HepG2 (cell line): ENCODE results near the gene LSM11. TPM values are rescaled to one million over a fixed set of nuclear protein-coding genes. Genes with fewer than 3 reads are reported as not detected.

Experiments
- CHD4 ChIP-seq: fragments of 200-600 bp; sonication (generic); IDR thresholded peaks from 2 replicates; pipeline ENCODE4 v1.7.0; 2017; ENCODE audit warnings: mild to moderate bottlenecking, low read length, borderline replicate concordance
- E2F1 ChIP-seq: sonication (generic); formaldehyde crosslinking; IDR thresholded peaks from 2 replicates; pipeline ENCODE4 v1.5.0; 2020; ENCODE audit warnings: missing genetic modification reagents
- FIP1L1 ChIP-seq: fragments of 200-400 bp; formaldehyde crosslinking; IDR thresholded peaks from 2 replicates; pipeline ENCODE4 v1.6.1; 2018; ENCODE audit warnings: low read depth, mild to moderate bottlenecking, low read length, moderate library complexity, borderline replicate concordance; ENCODE audit not compliant: insufficient read depth
- GMEB2 ChIP-seq: IDR thresholded peaks from 2 replicates; pipeline ENCODE4 v1.6.1; 2016; ENCODE audit warnings: missing biosample characterization, missing genetic modification reagents, low read depth
- KLF6 ChIP-seq: IDR thresholded peaks from 2 replicates; pipeline ENCODE4 v1.8.0; 2016; ENCODE audit warnings: missing biosample characterization, missing genetic modification reagents
- MAFG ChIP-seq: sonication (generic); formaldehyde crosslinking; IDR thresholded peaks from 2 replicates; pipeline ENCODE4 v1.5.1; 2020; ENCODE audit warnings: mild to moderate bottlenecking, missing genetic modification reagents
- NR3C1 ChIP-seq: sonication (generic); formaldehyde crosslinking; IDR thresholded peaks from 2 replicates; pipeline ENCODE4 v1.4.0; 2020; ENCODE audit warnings: missing genetic modification reagents
- NRL ChIP-seq: sonication (generic); formaldehyde crosslinking; IDR thresholded peaks from 2 replicates; pipeline ENCODE4 v1.5.0; 2020; ENCODE audit warnings: missing genetic modification reagents, mild to moderate bottlenecking, moderate library complexity, borderline replicate concordance
- PCBP2 ChIP-seq: fragments of 200-400 bp; formaldehyde crosslinking; optimal IDR thresholded peaks from 2 replicates; pipeline ENCODE3; 2018; ENCODE audit warnings: low read length, low read depth; ENCODE audit not compliant: poor library complexity, severe bottlenecking
- SAFB2 ChIP-seq: sonication (generic); formaldehyde crosslinking; IDR thresholded peaks from 2 replicates; pipeline ENCODE4 v1.5.1; 2020; ENCODE audit warnings: missing genetic modification reagents, low read depth, mild to moderate bottlenecking, borderline replicate concordance
- SMAD1 ChIP-seq: sonication (generic); formaldehyde crosslinking; IDR thresholded peaks from 2 replicates; pipeline ENCODE4 v1.4.0; 2020; ENCODE audit warnings: missing genetic modification reagents, low read depth, mild to moderate bottlenecking, borderline replicate concordance
- TSC22D2 ChIP-seq: sonication (generic); formaldehyde crosslinking; IDR thresholded peaks from 2 replicates; pipeline ENCODE4 v1.5.1; 2020; ENCODE audit warnings: missing genetic modification reagents, mild to moderate bottlenecking, borderline replicate concordance
- ZBTB21 ChIP-seq: sonication (generic); formaldehyde crosslinking; IDR thresholded peaks from 2 replicates; pipeline ENCODE4 v1.4.0; 2020; ENCODE audit warnings: missing genetic modification reagents
- ZBTB39 ChIP-seq: sonication (generic); formaldehyde crosslinking; IDR thresholded peaks from 2 replicates; pipeline ENCODE4 v1.5.0; 2020; ENCODE audit warnings: missing genetic modification reagents
- ZBTB42 ChIP-seq: sonication (generic); formaldehyde crosslinking; IDR thresholded peaks from 2 replicates; pipeline ENCODE4 v1.5.0; 2020; ENCODE audit warnings: mild to moderate bottlenecking, missing genetic modification reagents
- ZNF280D ChIP-seq: sonication (generic); formaldehyde crosslinking; IDR thresholded peaks from 2 replicates; pipeline ENCODE4 v1.5.1; 2020; ENCODE audit warnings: mild to moderate bottlenecking, missing genetic modification reagents
- ZNF292 ChIP-seq: sonication (generic); formaldehyde crosslinking; IDR thresholded peaks from 2 replicates; pipeline ENCODE4 v1.8.1; 2022; ENCODE audit warnings: mild to moderate bottlenecking, low read depth, missing genetic modification reagents, borderline replicate concordance
- ZNF329 ChIP-seq: sonication (generic); formaldehyde crosslinking; IDR thresholded peaks from 2 replicates; pipeline ENCODE4 v1.9.0; 2021; ENCODE audit warnings: low read depth, mild to moderate bottlenecking, missing genetic modification reagents
- ZNF550 ChIP-seq: sonication (generic); formaldehyde crosslinking; IDR thresholded peaks from 2 replicates; pipeline ENCODE4 v1.4.0; 2020; ENCODE audit warnings: mild to moderate bottlenecking, missing genetic modification reagents, borderline replicate concordance
- ZNF572 ChIP-seq: sonication (generic); formaldehyde crosslinking; IDR thresholded peaks from 2 replicates; pipeline ENCODE4 v1.5.1; 2020; ENCODE audit warnings: mild to moderate bottlenecking, missing genetic modification reagents
- ZNF776 ChIP-seq: sonication (generic); formaldehyde crosslinking; IDR thresholded peaks from 2 replicates; pipeline ENCODE4 v1.4.0; 2020; ENCODE audit warnings: mild to moderate bottlenecking, missing genetic modification reagents
- polyA plus RNA-seq, 8 experiments: library from polyadenylated mRNA; depleted of rRNA in 3 of 8; stranded (reverse) in 7 of 8; unstranded in 1 of 8; fragments of >200 nt; fragmentation: Illumina TruSeq in 4 of 8; extraction: Trizol in 4 of 8; gene quantifications; 2 replicates each; pipeline versions ENCODE4 v1.2.1 to v1.2.3, GENCODE V29; 2011 to 2016; ENCODE audit warnings: low read depth in 4 of 8, missing spikeins in 1 of 8, mixed read lengths in 1 of 8; ENCODE audit not compliant: insufficient read depth in 1 of 8
- total RNA-seq, 5 experiments: library from RNA; depleted of rRNA; stranded (reverse); fragments of >200 nt; fragmentation: Illumina TruSeq; extraction: Trizol; gene quantifications; 2 replicates each; pipeline ENCODE4 v1.2.3, GENCODE V29; 2016; ENCODE audit warnings: low read depth in 1 of 5

The LSM11 gene
- total and polyA plus RNA-seq, 2 of the 13 experiments (the other 11 are each of a cell fraction or from before 2014, with no cell fraction given), result 4.5 to 7.2 TPM

GRCh38 chr5:157731272-157732129 is 12.0 kb upstream of the LSM11 start, which contains the start of gene THG1L (continued):
- TF ChIP-seq ZBTB39 (CRISPR knock-in tag), result no peak
- TF ChIP-seq ZBTB42 (CRISPR knock-in tag), result no peak
- peak; percentile 88 for TF ChIP-seq ZNF280D
- TF ChIP-seq ZNF329 (CRISPR knock-in tag), result 0 out of 2 replicates have a peak, but pooled peaks have one; percentile 43
- TF ChIP-seq MAFG (CRISPR knock-in tag), result no peak
- no peak for TF ChIP-seq PCBP2
- no peak for TF ChIP-seq GMEB2 (CRISPR knock-in tag)
- peak; percentile 89; the same call in 1 of the 2 replicates for TF ChIP-seq SMAD1
- no peak for TF ChIP-seq KLF6 (CRISPR knock-in tag)
- no peak for TF ChIP-seq CHD4
- no peak for TF ChIP-seq NR3C1 (CRISPR knock-in tag)
- TF ChIP-seq ZBTB21, result no peak
- TF ChIP-seq ZNF776, result 0 out of 2 replicates have a peak, but pooled peaks have one; percentile 46
- no peak for TF ChIP-seq FIP1L1
- TF ChIP-seq ZNF550, result no peak
- peak; percentile 81; the same call in 1 of the 2 replicates for TF ChIP-seq NRL (CRISPR knock-in tag)
- no peak; the same call in 1 of the 2 replicates for TF ChIP-seq ZNF572 (CRISPR knock-in tag)
- TF ChIP-seq TSC22D2, result no peak
- TF ChIP-seq SAFB2 (CRISPR knock-in tag), result no peak
- peak; percentile 57; the same call in 1 of the 2 replicates for TF ChIP-seq E2F1 (CRISPR knock-in tag)
- TF ChIP-seq ZNF292 (CRISPR knock-in tag), result no peak
